EL (cell line): ENCODE results near the gene PRKG1.
"Not testable (repeated sequence)": the region's sequence is repeated elsewhere in the genome, so short reads cannot be mapped to it uniquely, and the experiment has no call there.

ENCODE experiments used
- DNase-seq: peaks from one replicate; pipeline ENCODE4 v3.0.0-alpha.2; 2016

The PRKG1 gene

GRCh38 chr10:51445588-51445987 is 371.3 kb downstream of the PRKG1 start:
- DNase-seq, result no peak

GRCh38 chr10:51447119-51447518 is 372.8 kb downstream of the PRKG1 start:
- no peak for DNase-seq

GRCh38 chr10:51455762-51456161 is 381.5 kb downstream of the PRKG1 start:
- DNase-seq, result not testable (repeated sequence)

GRCh38 chr10:51459476-51459875 is 385.2 kb downstream of the PRKG1 start:
- DNase-seq, result no peak

GRCh38 chr10:51462076-51462779 is 387.9 kb downstream of the PRKG1 start:
- no peak for DNase-seq

- no peak for DNase-seq
Observed at GRCh38 chr10:51468424-51468823, 394.1 kb downstream of the PRKG1 start.

- no peak for DNase-seq
Observed at GRCh38 chr10:51469686-51470085, 395.4 kb downstream of the PRKG1 start.

GRCh38 chr10:51471271-51471670 is 397.0 kb downstream of the PRKG1 start:
- no peak for DNase-seq

- no peak for DNase-seq
Observed at GRCh38 chr10:51472154-51472553, 397.9 kb downstream of the PRKG1 start.

GRCh38 chr10:51479711-51480110 is 405.4 kb downstream of the PRKG1 start:
- no peak for DNase-seq

- no peak for DNase-seq
Observed at GRCh38 chr10:51485668-51486067, 411.4 kb downstream of the PRKG1 start.

- no peak for DNase-seq
Observed at GRCh38 chr10:51487576-51487975, 413.3 kb downstream of the PRKG1 start.

- no peak for DNase-seq
Observed at GRCh38 chr10:51488766-51489408, 414.6 kb downstream of the PRKG1 start.

- DNase-seq, result no peak
Observed at GRCh38 chr10:51498424-51498823, 424.1 kb downstream of the PRKG1 start.

- DNase-seq, result no peak
Observed at GRCh38 chr10:51501396-51501795, 427.1 kb downstream of the PRKG1 start.

- no peak for DNase-seq
Observed at GRCh38 chr10:51502124-51502523, 427.8 kb downstream of the PRKG1 start.

GRCh38 chr10:51503378-51503777 is 429.1 kb downstream of the PRKG1 start:
- no peak for DNase-seq

GRCh38 chr10:51507476-51507875 is 433.2 kb downstream of the PRKG1 start:
- no peak for DNase-seq

GRCh38 chr10:51508156-51508555 is 433.9 kb downstream of the PRKG1 start:
- no peak for DNase-seq

- DNase-seq, result no peak
Observed at GRCh38 chr10:51510231-51510630, 435.9 kb downstream of the PRKG1 start.

- DNase-seq, result no peak
Observed at GRCh38 chr10:51521605-51522004, 447.3 kb downstream of the PRKG1 start.

GRCh38 chr10:51522858-51523257 is 448.6 kb downstream of the PRKG1 start:
- no peak for DNase-seq

- DNase-seq, result no peak
Observed at GRCh38 chr10:51523440-51523839, 449.2 kb downstream of the PRKG1 start.

GRCh38 chr10:51524041-51524440 is 449.8 kb downstream of the PRKG1 start:
- peak; percentile 4 for DNase-seq
